Activated T-cell treated with anti-CD3 and anti-CD28 coated beads for 4 hours (primary cell): ENCODE data around the gene ACSS2.
"Not testable (repeated sequence)": the region's sequence is repeated elsewhere in the genome, so short reads cannot be mapped to it uniquely, and the experiment has no call there.

ENCODE experiments used
- DNase-seq: peaks from one replicate; pipeline ENCODE4 v3.0.0-alpha.2; 2020

The ACSS2 gene

DNA sequence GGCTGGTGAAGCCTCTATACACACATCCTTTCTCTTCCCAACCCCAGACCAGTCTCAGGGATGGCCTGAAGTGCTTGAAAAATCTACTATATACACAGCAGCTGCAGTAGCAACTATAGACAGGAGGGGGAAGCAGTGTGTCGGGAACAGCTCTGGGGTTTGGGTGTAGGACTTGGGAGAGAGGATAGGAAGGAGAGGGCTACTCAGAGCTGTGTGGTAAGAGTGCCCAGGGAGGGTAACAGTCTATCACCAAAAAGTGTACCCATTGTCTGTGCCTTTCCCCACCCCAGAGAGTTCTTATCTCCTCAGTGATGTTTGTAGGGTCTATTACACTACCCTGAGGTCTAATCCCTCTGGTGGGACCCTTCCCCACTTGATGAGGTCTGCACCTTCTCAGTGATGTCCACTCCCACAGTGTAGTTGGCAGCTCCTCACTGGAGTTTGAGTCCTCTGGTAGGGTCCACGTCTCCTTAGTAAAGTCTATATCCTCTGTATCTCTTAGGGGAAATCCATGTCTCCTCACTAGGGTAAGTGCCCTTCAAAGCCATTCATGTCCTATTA lies 2.2 kb upstream of the ACSS2 start:
- DNase-seq, result peak; percentile 36

DNA sequence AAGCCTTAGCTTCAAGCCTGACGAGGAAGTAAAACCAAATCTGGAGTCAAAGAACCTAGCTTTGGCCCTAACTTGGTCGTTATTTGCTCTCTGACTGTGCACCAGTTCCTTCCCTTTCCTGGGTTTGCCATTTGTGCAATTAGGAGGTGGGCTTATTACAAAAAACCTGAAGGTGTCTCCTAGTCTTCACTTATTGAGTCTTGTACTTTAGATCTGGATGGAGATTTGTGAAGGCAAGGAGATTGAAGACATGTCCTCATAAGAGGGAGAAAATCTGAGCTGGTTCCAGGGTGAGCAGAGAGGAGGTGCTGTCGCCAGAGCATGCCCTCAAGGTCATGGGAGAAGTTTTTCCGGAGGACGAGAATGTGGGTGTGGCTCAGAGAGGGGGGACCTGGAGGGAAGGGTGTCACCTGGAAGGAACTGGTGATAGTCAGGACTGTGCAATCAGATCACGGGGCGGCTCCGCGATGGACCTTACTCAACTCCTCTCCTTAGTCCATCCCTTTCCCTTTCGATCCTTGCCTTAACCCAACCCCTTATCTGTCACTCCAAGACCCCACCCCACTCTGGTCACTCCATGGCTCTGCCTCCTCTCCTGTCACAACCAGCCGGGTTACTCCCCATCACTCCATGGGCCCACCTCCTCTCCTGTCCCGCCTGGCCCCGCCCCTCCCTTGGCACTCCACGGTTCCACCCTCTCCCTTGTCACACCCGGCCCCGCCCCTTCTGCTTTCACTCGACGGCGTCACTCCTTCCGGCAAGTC lies 588 bp upstream of the ACSS2 start:
- DNase-seq, result no peak

DNA sequence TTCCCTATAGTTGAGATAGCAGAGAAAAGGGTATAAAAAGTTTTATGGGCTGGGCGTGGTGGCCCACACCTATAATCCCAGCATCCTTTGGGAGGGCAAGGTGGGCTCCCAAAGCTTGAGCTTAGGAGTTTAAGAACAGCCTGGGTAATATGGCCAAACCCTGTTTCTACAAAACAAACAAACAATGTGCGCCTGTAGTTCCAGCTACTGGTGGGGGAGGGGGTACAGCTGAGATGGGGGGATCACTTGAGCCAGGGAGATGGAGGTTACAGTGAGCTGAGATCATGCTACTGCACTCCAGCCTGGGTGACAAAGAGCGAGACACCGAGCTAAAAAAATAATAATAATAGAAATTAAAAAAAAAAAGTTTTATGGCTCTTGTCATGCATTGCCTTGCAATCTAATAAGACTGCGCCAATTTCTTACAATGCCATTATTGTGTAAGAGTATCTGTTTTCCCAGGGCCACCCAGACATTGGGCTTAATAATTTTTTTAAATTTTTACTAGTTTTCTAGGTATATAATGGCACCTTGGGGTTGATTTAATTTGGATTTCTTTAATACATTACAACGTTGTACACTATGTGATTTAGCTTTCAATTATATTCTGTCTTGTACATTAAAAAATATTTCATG lies 3.9 kb downstream of the ACSS2 start:
- DNase-seq, result no peak

DNA sequence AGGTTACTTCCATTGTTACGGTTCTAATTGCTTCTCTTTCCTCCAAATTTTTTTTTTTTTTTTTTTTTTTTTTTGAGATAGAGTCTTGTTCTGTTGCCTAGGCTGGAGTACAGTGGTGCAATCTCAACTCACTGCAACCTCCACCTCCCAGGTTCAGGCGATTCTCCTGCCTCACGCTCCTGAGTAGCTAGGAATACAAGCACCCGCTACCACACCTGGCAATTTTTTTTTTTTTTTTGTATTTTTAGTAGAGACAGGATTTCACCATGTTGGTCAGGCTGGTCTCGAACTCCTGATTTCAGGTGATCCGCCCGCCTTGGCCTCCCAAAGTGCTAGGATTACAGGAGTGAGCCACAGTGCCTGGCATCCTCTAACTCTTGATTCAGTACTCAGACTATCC lies 4.6 kb downstream of the ACSS2 start:
- not testable (repeated sequence) for DNase-seq

DNA sequence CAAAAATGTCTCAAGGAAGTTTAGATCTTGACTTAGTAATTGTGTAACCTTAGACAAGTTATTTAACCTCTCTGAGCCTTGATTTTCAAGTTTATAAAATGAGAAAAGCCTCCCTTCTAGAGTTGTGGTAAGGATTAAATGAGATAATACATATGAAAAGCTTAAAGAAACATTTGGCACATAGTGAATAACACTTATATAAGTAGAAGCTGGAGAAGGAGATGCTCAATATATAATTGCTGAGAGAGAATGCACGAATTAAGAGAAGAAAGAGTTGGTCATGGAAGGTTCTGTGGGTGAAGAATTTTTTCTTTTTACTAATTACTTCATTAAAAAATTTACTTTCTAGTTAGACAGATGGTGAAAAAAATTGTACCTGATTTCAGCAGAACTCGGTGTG lies 5.3 kb downstream of the ACSS2 start:
- no peak for DNase-seq

DNA sequence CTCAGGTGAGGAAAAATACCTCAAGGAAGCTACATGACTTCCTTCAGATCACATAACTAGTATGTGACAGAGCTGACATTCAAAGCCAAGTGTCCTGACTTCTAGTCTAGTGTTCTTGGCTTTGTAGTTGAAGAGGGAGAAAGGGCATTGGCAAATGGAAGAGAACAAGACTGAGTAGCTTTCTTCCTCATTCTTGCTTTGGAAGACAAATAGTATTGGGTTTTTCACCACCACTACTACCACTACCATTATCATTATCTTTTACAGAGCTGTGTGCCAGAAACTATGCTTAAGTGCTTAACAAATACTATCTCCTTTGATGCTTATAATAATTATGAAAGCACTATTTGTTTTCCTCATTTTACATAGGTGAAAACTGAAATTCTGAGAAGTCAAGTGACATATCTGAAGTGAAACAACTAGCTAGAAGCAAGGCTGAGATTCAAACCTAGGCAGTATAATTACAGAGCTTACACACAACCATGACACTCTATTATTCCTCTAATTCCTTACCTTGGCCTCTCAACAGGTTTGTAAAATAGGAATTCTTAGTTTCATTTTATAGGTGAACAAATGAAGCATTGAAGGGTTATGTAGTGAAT lies 6.8 kb downstream of the ACSS2 start:
- DNase-seq, result no peak

DNA sequence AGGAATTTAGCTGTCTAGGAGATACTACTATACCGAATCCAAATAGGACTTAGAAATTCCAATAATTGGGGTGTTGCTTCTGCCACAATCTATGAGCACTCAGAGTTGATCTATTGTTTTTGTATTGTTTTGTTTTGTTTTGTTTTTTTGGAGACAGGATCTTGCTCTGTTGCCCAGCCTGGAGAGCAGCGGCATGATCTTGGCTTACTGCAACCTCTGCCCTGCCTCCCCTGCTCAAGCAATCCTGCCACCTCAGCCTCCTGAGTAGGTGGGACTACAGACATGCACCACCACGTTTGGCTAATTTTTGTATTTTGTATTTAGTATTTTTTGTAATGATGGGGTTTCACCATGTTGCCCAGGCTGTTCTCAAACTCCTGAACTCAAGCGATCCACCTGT lies 7.4 kb downstream of the ACSS2 start:
- no peak for DNase-seq

DNA sequence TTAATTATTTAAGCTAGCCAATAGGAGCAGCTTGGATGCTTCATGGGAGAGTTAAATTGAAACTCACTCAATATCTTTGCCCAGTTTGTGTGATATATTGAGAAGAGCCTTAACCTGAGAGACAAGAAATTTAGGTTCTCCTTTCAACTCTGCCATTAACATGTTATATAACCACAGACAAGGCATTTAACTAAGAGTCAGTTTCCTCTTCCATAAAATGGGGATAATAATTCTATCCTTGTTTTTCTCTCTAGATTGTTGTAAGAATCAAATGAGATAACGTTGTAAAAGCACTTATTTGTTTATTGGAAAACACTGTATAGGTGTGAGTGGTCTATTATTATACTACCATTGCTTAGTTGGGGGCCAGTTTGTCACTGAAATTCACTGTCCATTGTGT lies 7.8 kb downstream of the ACSS2 start:
- DNase-seq, result no peak

DNA sequence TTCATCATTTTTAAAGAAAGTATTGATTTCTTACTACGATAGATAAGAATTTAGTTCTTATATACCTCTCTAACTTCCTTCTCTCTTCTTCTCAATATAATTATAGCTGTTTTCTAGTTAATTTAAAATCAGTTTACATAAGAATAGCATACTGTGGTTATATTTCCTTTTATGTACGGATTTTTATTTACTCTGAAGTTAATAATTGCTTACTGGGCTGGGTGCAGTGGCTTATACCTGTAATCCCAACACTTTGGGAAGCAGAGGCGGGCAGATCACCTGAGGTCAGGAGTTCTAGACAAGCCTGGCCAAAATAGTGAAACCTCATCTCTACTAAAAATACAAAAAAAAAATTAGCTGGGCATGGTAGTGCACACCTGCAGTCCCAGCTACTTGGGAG lies 9.7 kb downstream of the ACSS2 start:
- DNase-seq, result no peak

DNA sequence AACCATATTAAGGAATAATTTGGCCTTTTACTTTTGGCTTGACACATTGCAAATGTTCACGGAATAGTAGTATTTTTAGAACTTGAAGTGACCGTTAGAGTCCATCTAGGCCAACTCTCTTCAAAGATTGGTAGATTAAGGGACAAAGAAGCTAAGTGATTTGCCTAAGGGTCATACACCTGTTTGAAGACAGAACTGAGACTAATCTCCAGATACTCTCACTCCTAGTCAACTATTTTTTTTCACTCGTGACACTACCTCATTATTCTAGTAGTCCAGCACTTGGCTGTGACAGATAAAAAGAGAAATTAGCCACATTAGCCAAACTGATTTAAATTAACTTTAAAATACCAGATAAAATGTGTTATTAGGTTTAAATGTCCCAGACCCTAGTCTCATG lies 10.6 kb downstream of the ACSS2 start:
- DNase-seq, result no peak

DNA sequence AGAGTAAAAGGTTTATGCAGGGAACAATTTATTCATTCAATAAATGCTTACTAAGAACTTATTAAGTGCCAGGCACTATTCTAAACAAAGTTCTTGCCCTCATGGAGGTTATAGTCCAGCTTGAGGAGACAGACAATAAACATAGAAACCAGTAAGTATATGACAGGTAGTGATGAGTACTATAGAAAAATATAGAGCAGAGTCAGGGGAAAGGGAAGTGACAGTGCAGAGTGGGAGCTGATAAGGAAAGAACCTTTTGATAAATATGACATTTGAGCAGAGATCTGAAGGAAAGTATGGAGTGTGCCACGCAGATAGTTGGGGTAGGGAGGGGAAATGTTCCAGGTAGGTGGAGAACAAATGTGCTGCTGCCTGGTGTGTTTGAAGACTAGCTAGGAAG lies 12.1 kb downstream of the ACSS2 start:
- no peak for DNase-seq

DNA sequence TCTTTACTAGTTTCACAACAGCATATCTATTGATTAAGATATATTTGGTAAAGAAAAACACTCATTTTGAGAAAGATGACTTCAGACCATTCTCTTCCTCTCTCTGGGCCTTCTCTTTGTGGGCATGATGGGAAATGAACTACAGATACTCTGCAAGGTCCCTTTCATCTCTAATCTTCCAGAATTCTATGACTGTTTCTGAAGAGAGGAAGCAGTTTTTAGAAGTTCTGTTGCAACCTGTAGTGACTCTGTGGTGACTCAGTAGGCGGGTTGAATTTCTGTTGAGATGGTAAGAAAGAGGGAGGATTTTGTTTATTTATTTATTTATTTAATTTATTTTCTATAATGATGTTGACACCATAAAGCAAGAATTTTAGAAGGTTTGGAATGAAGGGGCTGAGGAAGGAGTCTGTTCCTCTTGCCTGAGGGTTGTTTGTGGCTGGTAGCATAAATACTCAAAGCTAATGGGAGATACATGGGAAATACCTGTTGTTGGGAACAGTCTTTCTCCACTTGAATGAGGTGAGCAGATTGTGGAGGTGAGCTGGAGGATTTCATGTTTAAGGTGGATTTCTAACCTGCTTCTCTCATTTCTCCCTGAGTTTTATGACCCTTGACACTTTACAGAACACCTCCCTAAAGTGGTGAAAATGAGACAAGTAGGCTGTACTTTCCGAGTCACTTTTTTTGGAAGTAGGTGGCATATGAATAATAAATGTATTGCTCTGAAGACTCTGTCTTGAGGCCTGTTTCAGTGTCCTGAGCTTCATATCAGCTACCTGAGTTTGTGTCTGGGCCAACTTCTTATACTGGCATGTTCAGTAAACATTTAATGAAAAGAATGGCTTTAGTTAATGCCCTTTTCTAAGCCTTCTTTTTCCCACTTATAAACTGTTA lies 15.0 kb downstream of the ACSS2 start:
- DNase-seq, result no peak

DNA sequence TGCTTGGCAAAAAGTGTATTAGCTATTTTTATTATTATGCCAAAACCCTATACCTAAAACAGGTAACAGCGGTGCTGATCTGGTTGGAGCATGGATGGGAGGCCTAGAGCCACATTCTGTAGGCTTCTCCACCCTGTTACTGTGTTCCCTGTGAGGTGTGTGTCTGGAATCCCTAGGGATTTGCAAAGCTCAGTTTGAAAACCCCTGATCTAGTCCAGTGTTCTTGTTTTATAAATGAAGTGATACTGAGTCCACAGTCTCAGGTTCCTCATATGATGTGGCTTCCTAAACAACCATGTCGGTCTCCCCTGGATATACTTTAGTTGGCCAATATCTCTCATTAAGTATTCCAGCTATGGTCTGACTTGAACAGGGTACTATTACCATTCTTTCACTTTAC lies 16.3 kb downstream of the ACSS2 start:
- no peak for DNase-seq

DNA sequence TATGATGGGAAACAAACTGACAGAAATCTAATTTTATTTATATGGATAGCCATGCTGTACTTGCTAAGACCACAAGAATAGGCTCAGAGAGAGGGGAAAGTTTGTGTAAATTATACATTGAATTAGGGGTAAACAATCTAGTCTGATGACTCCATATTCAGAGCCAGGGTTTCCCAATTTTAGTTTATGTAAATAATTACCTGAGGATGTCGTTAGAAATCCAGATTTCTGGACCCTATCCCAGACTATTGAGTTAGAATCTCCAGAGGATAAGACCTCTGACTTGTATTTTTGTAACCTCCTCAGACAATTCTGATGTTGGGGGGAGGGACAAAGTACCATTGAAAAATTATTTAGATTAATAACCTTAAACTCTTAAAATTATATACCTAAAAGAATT lies 18.3 kb downstream of the ACSS2 start:
- no peak for DNase-seq

DNA sequence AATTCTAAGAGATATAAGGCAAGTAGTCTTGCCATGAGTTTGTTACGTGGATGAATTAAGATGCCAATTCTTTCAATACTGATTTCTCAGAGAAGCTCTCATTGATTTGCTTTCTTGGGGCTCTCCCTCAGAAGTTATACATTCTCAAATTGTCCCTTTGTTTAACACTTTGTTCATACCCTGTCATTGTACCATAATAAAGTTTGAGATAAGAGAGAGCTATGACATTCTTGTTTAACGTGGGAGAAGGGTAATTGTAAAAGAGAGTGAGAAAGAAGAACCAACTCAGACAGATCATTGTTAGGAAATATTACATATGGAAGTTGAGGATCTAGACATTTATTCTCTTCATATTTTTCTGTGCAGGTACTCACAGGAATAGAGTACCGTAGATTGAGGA lies 19.1 kb downstream of the ACSS2 start:
- no peak for DNase-seq

DNA sequence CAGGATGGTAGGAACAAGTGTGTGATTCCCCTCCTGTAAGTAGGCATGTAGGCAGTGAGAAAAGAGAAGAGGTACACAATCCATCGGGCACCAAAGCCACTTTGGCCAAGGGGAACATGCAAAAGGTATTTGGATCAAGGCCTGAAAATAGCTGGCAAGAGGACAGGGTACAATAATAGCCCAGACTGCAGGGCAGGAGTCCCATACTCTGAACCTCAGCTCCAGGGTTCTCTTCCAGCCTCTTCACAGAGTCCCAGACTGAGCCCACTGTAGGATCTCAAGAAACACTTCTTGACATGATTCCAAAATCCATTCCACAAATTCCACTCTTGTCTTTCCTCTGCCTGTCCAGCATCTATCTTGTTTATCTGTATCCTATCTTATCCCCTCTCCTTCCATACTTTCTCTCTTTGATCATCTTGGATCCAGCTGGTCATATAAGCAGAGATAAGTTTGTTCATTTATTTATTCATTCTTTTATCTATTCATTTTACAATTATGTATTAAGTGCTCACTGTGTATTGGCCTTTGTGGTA lies 19.7 kb downstream of the ACSS2 start:
- no peak for DNase-seq

DNA sequence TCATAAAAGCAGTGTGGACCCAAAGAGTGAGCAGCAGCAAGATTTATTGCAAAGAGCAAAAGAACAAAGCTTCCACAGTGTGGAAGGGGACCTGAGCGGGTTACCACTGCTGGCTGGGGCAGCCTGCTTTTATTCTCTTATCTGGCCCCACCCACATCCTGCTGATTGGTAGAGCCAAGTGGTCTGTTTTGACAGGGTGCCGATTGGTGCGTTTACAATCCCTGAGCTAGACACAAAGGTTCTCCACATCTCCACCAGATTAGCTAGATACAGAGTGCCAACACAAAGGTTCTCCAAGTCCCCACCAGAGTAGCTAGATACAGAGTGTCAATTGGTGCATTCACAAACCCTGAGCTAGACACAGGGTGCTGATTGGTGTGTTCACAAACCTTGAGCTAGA lies 21.7 kb downstream of the ACSS2 start:
- DNase-seq, result not testable (repeated sequence)

DNA sequence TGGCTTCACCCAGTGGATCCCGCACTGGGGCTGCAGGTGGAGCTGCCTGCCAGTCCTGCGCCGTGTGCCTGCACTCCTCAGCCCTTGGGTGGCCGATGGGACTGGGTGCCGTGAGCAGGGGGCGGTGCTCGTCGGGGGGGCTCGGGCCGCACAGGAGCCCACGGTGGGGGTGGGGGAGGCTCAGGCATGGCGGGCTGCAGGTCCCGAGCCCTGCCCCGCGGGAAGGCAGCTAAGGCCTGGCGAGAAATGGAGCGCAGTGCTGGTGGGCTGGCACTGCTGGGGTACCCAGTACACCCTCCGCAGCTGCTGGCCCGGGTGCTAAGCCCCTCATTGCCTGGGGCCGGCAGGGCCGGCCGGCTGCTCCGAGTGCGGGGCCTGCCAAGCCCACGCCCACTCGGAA lies 22.3 kb downstream of the ACSS2 start:
- not testable (repeated sequence) for DNase-seq

DNA sequence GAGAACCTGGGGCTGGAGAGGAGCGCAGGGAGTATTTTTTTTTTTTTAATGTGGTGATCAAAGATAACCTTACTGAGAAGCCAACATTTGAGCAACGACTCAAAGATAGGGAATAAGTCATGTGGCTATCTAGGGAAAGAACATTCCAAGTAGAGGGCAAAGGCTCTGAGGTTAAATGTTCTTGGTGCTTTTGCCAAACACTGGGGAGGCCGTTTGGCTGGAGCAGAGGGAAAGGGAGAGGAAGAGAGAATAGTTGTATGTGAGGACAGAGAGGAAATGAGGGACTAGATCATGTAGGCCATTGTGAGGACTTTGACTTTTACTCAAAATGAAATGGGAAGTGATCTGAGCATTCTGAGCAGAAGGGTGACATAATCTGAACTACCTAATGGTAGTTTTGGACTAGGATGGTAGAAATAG lies 27.8 kb downstream of the ACSS2 start:
- no peak for DNase-seq

DNA sequence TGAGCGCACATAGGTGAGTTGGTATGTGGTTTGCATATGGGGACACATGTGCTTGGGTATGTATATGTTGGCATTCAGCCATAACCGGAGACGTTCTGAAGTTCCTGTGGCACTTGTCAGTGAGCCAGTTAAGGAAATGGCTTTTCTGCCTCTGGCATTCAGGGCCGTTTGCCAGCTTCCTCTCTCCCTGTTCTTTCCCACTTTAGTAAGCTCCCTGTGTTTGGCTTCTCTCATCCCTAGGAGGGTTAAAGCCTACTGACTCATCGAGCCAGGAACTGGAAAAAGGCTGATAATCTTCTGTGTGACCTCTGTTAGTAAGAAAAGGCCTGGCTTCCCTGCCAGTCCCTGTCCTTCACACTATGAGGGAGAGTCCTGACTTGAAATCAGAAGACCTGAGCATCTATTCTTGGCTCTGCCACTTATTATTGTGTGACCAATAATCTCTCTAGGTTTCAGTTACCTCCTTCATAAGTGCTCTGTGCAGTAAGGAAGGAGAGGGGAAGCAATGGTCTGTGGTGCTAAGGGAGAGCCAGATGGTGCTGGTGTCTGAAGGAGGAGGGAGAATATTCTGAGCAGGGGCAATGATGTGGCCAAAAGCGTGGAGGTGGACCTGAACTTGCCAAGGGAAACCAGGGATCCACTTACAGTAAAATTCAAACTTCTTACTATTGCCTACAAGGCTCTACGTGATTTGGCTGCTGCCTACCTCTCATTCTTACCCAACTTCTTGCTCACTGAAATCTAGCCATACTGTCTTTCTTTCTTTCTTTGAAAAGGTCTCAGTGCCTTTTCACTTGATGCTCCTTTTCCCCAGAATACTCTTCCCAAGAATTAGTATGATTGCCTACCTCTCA lies 31.4 kb downstream of the ACSS2 start:
- DNase-seq, result no peak

DNA sequence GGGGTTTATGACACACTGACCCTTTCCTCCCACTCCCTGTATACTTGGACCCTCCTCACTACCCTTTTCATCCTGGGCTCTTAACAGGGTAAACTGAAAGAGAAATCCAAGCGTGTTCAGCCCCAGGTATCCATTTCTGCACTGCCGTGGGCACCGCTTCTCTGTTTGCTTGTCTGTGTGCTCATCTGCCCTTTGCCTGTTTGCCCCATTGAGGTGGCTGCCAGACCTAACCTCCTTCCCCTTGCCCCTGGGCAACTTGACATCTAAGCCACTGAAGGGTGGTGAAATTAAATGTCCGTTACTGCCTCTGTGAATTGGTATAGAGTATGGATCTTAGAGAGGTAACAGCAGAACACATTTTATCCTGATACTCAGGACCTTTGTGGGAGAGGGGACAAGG lies 38.7 kb downstream of the ACSS2 start:
- DNase-seq, result no peak
